ENCODE results near the gene FAM186B.

Gene FAM186B

DNA sequence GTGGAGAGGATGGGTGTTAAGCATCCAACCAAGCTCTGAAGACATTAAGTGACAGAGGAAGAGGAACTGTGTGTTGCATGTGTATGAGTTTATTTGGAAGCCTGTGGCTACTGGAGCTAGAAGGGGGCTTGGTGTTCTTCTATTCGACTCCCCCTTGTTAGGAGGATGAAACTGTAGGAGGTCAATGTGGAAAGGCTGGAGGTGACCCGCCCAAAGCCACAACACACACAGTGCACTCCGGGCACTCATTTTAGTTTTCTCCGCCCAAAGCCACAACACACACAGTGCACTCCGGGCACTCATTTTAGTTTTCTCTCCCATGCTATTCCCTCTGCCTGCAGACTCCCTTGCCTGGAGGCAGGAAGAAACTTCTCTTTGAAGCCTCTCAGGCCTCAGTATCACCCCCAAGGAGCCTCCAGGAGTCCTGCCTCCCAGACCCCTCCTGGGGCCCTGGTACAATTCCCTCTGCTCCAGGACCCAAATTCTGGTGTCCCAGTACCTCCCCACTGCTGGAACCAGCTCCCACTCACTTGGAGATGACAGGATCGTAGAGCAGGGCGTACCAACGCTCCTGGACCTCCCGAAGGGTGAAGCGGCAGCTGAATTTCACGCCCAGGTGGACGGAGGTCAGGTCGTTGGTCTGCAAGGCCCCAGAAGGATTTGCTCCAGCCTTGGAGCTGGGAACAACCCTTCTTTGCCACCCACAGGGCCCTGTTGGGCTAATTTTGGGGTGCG is 41.3 kb downstream of the FAM186B start:
- H3K9ac ChIP-seq (ENCODE audit: low read length) = no peak overlapping the region
- H3K4me1 ChIP-seq (ENCODE audit: insufficient read depth, low read length) = peaks cover 13% of the 10 kb centered on the region
- no peak overlapping the region for H3K4me3 ChIP-seq (ENCODE audit: low read depth in 1 of 2, low read length in 2 of 2)
- no peak overlapping the region for H3K27ac ChIP-seq (ENCODE audit: low read depth, low read length)
- no peaks in the 10 kb centered on the region for H3K27me3 ChIP-seq (ENCODE audit: control insufficient read depth in 1 of 2, insufficient read depth in 2 of 2, low read length in 2 of 2)
- H3K9me3 ChIP-seq (ENCODE audit: low read length) = no peaks in the 10 kb centered on the region
- peaks cover 60% of the 10 kb centered on the region for H3K36me3 ChIP-seq (ENCODE audit: insufficient read depth, low read length)

DNA sequence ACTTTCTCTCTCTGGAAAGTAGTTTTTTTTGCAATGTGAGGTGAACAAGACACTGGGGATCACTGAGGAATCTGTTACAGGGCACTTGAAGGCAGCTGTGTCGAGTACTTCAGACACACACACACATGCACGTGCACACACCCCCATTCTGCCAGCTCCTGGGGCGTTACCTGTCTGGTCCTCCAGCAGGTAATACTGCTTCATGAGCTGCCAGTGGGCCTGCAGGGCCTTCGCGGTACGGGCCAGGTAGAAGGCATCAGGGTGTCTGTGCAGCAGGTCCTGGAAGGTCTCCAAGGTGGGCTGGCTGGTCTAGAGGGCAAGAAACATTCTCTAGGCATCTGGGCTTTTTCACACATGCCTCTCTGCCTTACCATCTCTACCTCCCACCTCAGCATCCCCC is 42.6 kb downstream of the FAM186B start:
- Histone ChIP-seq H3K4me1 (ENCODE audit: insufficient read depth, low read length) (peaks cover 13% of the 10 kb centered on the region), H3K9ac (ENCODE audit: low read length) (no peak overlapping the region)

DNA sequence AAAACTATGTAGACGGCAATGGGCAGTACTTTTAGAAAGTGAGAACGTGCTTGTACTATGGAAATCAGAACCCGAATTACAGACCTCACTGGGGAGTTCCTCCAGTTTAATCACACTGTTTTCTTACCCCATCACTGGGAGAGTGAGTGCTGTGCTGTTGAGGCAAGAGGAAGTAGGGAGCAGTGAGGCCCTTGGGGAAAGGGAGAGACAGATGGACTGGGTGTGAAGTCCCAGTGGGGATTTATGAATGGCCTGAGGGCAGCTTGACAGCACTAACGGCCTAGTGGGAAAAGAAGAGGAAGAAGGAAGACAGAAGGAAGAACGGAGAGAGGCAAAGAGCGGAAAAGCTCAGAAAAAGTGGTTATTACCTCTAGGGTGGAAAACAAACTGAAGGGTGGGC is 43.2 kb downstream of the FAM186B start:
- no peak overlapping the region for H3K4me3 ChIP-seq (ENCODE audit: low read depth in 1 of 2, low read length in 2 of 2)
- no peak overlapping the region for H3K27ac ChIP-seq (ENCODE audit: low read depth, low read length)
- H3K9ac ChIP-seq (ENCODE audit: low read length) = no peak overlapping the region
- peaks cover 11% of the 10 kb centered on the region for H3K4me1 ChIP-seq (ENCODE audit: insufficient read depth, low read length)
- no peaks in the 10 kb centered on the region for H3K9me3 ChIP-seq (ENCODE audit: low read length)
- H3K36me3 ChIP-seq (ENCODE audit: insufficient read depth, low read length) = peaks cover 71% of the 10 kb centered on the region
- H3K27me3 ChIP-seq (ENCODE audit: control insufficient read depth in 1 of 2, insufficient read depth in 2 of 2, low read length in 2 of 2) = no peaks in the 10 kb centered on the region

More for the DNA sequence above, 42.6 kb downstream of the FAM186B start:
- H3K36me3 ChIP-seq (ENCODE audit: insufficient read depth, low read length) = peaks cover 69% of the 10 kb centered on the region
- no peaks in the 10 kb centered on the region for H3K9me3 ChIP-seq (ENCODE audit: low read length)
- no peaks in the 10 kb centered on the region for H3K27me3 ChIP-seq (ENCODE audit: control insufficient read depth in 1 of 2, insufficient read depth in 2 of 2, low read length in 2 of 2)
- no peak overlapping the region for H3K4me3 ChIP-seq (ENCODE audit: low read depth in 1 of 2, low read length in 2 of 2)
- no peak overlapping the region for H3K27ac ChIP-seq (ENCODE audit: low read depth, low read length)

DNA sequence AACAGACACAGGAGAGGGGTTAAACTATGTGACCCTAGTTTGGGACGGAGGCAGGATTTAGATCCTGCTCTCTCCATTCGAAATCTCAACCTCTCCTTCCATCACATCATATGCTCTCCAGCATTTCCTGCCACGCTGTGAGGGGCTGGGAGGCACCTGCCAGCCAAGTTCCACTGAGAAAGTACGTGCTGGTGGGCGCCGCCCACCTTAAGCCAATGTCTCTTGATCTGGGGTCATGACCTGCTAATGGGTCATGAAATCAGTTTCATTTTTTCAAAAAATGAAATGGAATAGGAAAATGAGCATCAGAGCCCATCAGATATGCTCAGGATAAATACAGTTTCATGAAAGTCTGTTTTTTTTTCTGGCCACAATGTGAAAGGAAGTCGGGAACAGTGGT is 44.7 kb downstream of the FAM186B start:
- Histone ChIP-seq H3K9ac (ENCODE audit: low read length) (no peak overlapping the region), H3K4me1 (ENCODE audit: insufficient read depth, low read length) (no peaks in the 10 kb centered on the region), H3K9me3 (ENCODE audit: low read length) (no peaks in the 10 kb centered on the region), H3K27me3 (ENCODE audit: control insufficient read depth in 1 of 2, insufficient read depth in 2 of 2, low read length in 2 of 2) (no peaks in the 10 kb centered on the region), H3K4me3 (ENCODE audit: low read depth in 1 of 2, low read length in 2 of 2) (no peak overlapping the region), H3K36me3 (ENCODE audit: insufficient read depth, low read length) (peaks cover 82% of the 10 kb centered on the region), H3K27ac (ENCODE audit: low read depth, low read length) (no peak overlapping the region)

DNA sequence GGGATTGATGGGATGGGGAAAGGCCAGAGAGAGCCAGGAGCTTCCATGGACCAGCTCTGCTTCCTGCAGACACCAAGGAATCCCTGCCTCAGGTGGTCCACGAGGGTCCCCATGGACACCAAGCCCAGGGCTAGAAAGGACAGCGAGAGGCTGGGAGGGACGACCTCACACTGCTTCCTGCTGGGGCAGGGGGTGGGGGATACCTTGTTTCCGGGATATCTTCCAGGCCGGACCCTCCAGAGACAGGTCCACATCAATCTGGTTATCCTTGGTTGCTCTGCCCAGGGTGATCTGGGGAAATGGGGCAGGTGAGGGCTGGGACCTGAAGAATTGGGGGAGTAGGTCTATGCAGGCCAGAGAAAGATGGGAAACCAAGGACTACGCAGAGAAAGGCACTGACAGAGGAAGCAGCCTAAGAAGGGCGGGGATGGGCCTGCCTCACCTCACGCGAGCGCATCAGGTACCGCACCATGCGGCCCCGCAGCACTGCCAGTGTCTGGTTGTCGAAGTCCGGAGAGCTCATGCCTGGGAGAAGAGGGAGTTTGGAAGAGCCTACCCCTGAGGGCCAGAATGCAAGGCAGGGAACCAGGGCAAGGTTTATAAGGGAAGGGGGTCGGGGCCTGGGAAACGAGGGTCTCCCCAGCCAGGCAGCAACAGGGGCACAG is 46.3 kb downstream of the FAM186B start:
- no peaks in the 10 kb centered on the region for H3K27me3 ChIP-seq (ENCODE audit: control insufficient read depth in 1 of 2, insufficient read depth in 2 of 2, low read length in 2 of 2)
- no peak overlapping the region for H3K4me3 ChIP-seq (ENCODE audit: low read depth in 1 of 2, low read length in 2 of 2)
- no peaks in the 10 kb centered on the region for H3K4me1 ChIP-seq (ENCODE audit: insufficient read depth, low read length)
- no peaks in the 10 kb centered on the region for H3K9me3 ChIP-seq (ENCODE audit: low read length)
- H3K27ac ChIP-seq (ENCODE audit: low read depth, low read length) = no peak overlapping the region
- H3K9ac ChIP-seq (ENCODE audit: low read length) = no peak overlapping the region
- peaks cover 69% of the 10 kb centered on the region for H3K36me3 ChIP-seq (ENCODE audit: insufficient read depth, low read length)

DNA sequence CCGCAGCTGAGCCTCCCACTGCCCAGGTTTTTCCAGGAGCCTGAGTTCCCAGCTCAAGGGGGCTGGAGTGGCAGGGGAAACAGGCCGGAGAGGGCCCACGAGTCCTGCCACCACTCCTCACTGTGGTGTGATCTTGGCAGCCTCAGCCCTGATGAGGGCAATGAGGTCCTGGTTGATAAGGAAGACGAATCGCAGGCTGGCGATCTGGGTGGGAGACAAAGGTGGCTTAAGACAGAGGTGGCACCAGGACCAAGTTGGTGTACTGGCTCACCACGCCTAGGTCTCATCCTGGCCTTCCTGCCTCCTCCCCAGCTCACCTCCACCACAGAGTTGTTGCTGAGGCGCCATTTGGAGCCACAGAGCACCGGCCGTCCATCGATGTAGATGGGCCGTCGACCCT is 46.9 kb downstream of the FAM186B start:
- no peaks in the 10 kb centered on the region for H3K4me1 ChIP-seq (ENCODE audit: insufficient read depth, low read length)
- no peak overlapping the region for H3K4me3 ChIP-seq (ENCODE audit: low read depth in 1 of 2, low read length in 2 of 2)
- H3K9me3 ChIP-seq (ENCODE audit: low read length) = no peaks in the 10 kb centered on the region
- peaks cover 63% of the 10 kb centered on the region for H3K36me3 ChIP-seq (ENCODE audit: insufficient read depth, low read length)
- no peaks in the 10 kb centered on the region for H3K27me3 ChIP-seq (ENCODE audit: control insufficient read depth in 1 of 2, insufficient read depth in 2 of 2, low read length in 2 of 2)
- H3K9ac ChIP-seq (ENCODE audit: low read length) = no peak overlapping the region
- no peak overlapping the region for H3K27ac ChIP-seq (ENCODE audit: low read depth, low read length)

DNA sequence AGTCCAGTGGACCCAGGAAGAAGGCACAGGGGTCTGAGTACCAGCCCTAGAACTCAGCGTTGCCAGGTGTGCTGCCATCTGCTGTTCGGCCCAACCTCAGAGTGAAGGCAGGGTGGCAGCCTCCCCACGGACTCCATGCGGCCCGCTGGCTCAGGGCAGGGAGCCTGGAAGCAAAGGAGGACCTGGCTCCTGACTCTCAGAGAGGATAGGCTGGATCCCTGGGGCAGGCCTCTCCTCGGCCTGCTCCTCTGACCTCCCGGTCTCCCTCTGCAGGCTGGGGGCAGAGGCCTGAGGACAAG is 47.6 kb downstream of the FAM186B start:
- Histone ChIP-seq H3K4me1 (ENCODE audit: insufficient read depth, low read length) (no peaks in the 10 kb centered on the region), H3K27me3 (ENCODE audit: control insufficient read depth in 1 of 2, insufficient read depth in 2 of 2, low read length in 2 of 2) (no peaks in the 10 kb centered on the region), H3K27ac (ENCODE audit: low read depth, low read length) (no peak overlapping the region), H3K4me3 (ENCODE audit: low read depth in 1 of 2, low read length in 2 of 2) (no peak overlapping the region), H3K9ac (ENCODE audit: low read length) (no peak overlapping the region), H3K9me3 (ENCODE audit: low read length) (no peaks in the 10 kb centered on the region), H3K36me3 (ENCODE audit: insufficient read depth, low read length) (peaks cover 57% of the 10 kb centered on the region)

DNA sequence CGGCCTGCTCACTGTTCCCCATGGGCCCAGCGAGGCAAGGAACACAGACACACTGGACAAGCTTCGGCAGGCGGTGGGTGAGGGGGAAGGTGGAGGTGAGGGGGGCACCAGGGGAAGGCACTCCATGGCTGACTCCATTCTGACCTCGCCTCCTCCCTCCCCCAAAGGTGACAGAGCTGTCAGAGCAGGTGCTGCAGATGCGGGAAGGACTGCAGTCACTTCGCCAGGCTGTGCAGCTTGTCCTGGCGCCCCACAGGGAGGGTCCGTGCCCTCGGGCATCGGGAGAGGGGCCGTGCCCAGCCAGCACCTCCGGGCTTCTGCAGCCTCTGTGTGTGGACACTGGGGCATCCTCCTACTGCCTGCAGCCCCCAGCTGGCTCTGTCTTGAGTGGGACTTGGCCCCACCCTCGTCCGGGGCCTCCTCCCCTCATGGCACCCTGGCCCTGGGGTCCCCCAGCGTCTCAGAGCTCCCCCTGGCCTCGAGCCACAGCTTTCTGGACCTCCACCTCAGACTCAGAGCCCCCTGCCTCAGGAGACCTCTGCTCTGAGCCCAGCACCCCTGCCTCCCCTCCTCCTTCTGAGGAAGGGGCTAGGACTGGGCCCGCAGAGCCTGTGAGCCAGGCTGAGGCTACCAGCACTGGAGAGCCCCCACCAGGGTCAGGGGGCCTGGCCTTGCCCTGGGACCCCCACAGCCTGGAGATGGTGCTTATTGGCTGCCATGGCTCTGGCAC is 48.1 kb downstream of the FAM186B start:
- H3K27ac ChIP-seq (ENCODE audit: low read depth, low read length) = no peak overlapping the region
- no peaks in the 10 kb centered on the region for H3K9me3 ChIP-seq (ENCODE audit: low read length)
- H3K36me3 ChIP-seq (ENCODE audit: insufficient read depth, low read length) = peaks cover 52% of the 10 kb centered on the region
- H3K9ac ChIP-seq (ENCODE audit: low read length) = no peak overlapping the region
- no peaks in the 10 kb centered on the region for H3K27me3 ChIP-seq (ENCODE audit: control insufficient read depth in 1 of 2, insufficient read depth in 2 of 2, low read length in 2 of 2)
- H3K4me1 ChIP-seq (ENCODE audit: insufficient read depth, low read length) = no peaks in the 10 kb centered on the region
- no peak overlapping the region for H3K4me3 ChIP-seq (ENCODE audit: low read depth in 1 of 2, low read length in 2 of 2)

DNA sequence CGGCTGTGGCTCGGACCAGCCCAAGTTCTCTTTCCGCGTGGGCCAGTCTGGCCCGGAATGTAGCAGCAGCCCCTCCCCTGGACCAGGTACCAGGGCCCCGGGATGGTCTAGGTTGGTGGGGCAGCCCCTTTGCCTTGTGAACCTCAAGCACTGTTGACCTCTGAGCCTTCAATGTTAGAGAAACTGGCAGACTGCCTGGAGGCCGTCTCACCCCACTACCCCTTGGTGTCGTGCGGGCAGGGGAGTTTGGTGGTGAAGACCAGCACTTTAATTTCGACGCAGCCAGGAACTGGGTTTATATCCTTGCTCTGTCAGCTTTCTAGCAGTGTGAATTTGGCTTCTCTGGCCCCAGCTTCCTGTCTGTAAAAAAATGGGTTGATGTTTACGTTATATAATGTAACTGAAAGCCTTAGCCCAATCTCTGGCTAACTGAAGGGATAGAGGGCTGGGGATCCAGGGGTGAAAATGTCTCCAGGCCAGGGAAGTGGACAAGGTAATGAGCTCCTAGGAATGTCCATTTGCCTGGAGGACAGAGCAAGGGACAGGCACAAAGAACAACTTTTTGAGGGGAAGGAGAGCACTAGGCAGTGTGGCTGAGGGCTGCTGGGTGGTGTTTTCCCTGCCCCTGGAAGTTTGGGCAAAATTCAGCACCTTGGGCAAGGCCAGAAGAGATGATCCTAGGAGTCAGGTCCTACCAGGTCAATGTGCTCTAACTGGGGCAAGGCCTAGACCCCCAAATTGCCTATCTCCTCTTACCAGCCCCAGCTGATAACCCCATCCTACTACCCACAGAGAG is 48.9 kb downstream of the FAM186B start:
- H3K9me3 ChIP-seq (ENCODE audit: low read length) = no peaks in the 10 kb centered on the region
- no peak overlapping the region for H3K9ac ChIP-seq (ENCODE audit: low read length)
- H3K4me1 ChIP-seq (ENCODE audit: insufficient read depth, low read length) = no peaks in the 10 kb centered on the region
- H3K4me3 ChIP-seq (ENCODE audit: low read depth in 1 of 2, low read length in 2 of 2) = no peak overlapping the region
- H3K36me3 ChIP-seq (ENCODE audit: insufficient read depth, low read length) = peaks cover 44% of the 10 kb centered on the region
- H3K27me3 ChIP-seq (ENCODE audit: control insufficient read depth in 1 of 2, insufficient read depth in 2 of 2, low read length in 2 of 2) = no peaks in the 10 kb centered on the region
- no peak overlapping the region for H3K27ac ChIP-seq (ENCODE audit: low read depth, low read length)

DNA sequence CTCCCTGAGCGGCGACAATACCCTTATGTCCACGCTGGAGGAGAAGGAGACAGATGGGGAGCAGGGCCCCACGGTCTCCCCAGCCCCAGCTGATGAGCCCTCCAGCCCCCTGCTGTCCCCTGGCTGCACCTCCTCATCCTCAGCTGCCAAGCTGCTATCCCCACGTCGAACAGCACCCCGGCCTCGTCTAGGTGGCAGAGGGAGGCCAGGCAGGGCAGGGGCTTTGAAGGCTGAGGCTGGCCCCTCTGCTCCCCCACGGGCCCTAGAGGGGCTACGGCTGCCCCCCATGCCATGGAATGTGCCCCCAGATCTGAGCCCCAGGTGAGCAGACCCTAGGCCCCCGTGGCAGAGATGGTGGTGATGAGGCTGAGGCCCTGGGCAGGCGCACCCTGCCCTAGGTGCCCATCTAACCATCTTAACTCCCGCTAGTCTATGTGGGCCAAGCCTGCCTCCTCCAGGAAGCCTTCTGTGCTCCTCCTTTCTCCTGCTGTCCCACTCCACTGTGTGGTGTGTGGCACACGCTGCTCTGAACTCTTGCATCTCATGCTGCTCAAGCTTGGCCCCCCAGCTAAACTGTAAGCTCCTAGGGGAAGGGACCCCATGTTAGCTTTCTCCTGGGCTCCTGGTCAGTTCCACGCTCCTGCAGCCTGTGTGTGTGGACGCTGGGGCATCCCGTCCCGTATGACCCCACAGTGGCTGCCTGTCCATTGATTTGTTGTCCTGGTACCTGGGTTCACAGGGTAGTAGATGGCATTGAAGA is 49.6 kb downstream of the FAM186B start:
- no peaks in the 10 kb centered on the region for H3K27me3 ChIP-seq (ENCODE audit: control insufficient read depth in 1 of 2, insufficient read depth in 2 of 2, low read length in 2 of 2)
- H3K27ac ChIP-seq (ENCODE audit: low read depth, low read length) = no peak overlapping the region
- no peak overlapping the region for H3K4me3 ChIP-seq (ENCODE audit: low read depth in 1 of 2, low read length in 2 of 2)
- peaks cover 37% of the 10 kb centered on the region for H3K36me3 ChIP-seq (ENCODE audit: insufficient read depth, low read length)
- H3K9ac ChIP-seq (ENCODE audit: low read length) = no peak overlapping the region
- no peaks in the 10 kb centered on the region for H3K4me1 ChIP-seq (ENCODE audit: insufficient read depth, low read length)
- H3K9me3 ChIP-seq (ENCODE audit: low read length) = no peaks in the 10 kb centered on the region

DNA sequence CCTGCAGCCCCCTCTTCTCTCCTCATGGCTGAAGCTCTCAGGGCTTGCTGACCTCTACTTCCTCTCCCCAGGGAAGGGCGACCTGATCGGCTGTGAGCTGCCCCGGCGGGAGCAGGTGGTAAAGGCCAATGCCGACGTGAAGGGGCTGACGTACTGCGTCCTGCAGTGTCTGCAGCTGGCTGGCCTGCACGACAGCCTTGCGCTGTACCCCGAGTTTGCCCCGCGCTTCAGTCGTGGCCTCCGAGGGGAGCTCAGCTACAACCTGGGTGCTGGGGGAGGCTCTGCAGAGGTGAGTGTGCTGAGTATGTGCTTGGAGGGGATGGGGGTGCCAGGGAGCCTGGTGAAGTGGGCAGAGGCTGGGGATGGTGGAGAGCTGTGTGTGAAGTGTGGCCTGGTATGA is 51.2 kb downstream of the FAM186B start:
- Histone ChIP-seq H3K36me3 (ENCODE audit: insufficient read depth, low read length) (peaks cover 24% of the 10 kb centered on the region), H3K9ac (ENCODE audit: low read length) (no peak overlapping the region)

More for the DNA sequence above, 51.2 kb downstream of the FAM186B start:
- H3K27me3 ChIP-seq (ENCODE audit: control insufficient read depth in 1 of 2, insufficient read depth in 2 of 2, low read length in 2 of 2) = peaks cover 4% of the 10 kb centered on the region in 2 donors
- H3K4me1 ChIP-seq (ENCODE audit: insufficient read depth, low read length) = peaks cover 4% of the 10 kb centered on the region
- H3K4me3 ChIP-seq (ENCODE audit: low read depth in 1 of 2, low read length in 2 of 2) = no peak overlapping the region
- no peak overlapping the region for H3K27ac ChIP-seq (ENCODE audit: low read depth, low read length)
- no peaks in the 10 kb centered on the region for H3K9me3 ChIP-seq (ENCODE audit: low read length)

Measured in muscle layer of colon (tissue), 2 donors.